SK-N-SH (cell line): ENCODE data around the gene KLHDC7B. TPM values are rescaled to one million over a fixed set of nuclear protein-coding genes. Genes with fewer than 3 reads are reported as not detected.

ENCODE experiments used
- CTCF ChIA-PET: fragments of 300-600, 350-600 bp; formaldehyde crosslinking; extraction: SDS; loops from one replicate; lab custom pipeline; 2021; lab: Yijun Ruan, JAX
- POLR2A ChIA-PET: fragments of 350-600 bp; sonication (Branson Sonifier 250); formaldehyde crosslinking; extraction: SDS; loops from one replicate; lab custom pipeline; 2020; ENCODE audit warnings: antibody characterized with exemption, inconsistent platforms; lab: Yijun Ruan, JAX
- DNase-seq: peaks from one replicate; pipeline ENCODE4 v3.0.0; 2012
- H2AFZ ChIP-seq: fragments of 200-600 bp; sonication (generic); 2 replicates; pipeline ENCODE4 v1.8.1; 2016; ENCODE audit warnings: antibody characterized with exemption, mild to moderate bottlenecking, low read depth
- H3F3A ChIP-seq: fragments of 200-600 bp; sonication (generic); replicated peaks from 2 replicates; pipeline ENCODE3; 2016; ENCODE audit warnings: antibody characterized with exemption, mild to moderate bottlenecking; ENCODE audit not compliant: insufficient read depth
- H3K27ac ChIP-seq, 2 experiments: fragments of 200-500 bp in 1 of 2; fragments of 200-600 bp in 1 of 2; sonication (Bioruptor generic) in 1 of 2; sonication (generic), shearing (Covaris generic) in 1 of 2; 2 replicates each; pipeline versions ENCODE4 v1.5.1 to v1.6.1; 2014 to 2016; ENCODE audit warnings: low read depth in 2 of 2, inconsistent platforms in 1 of 2, low read length in 1 of 2, mild to moderate bottlenecking in 1 of 2, mixed read lengths in 1 of 2
- H3K27me3 ChIP-seq: fragments of 200-600 bp; sonication (generic), shearing (Covaris generic); 2 replicates; pipeline ENCODE4 v1.6.1; 2016; ENCODE audit warnings: mixed run types; ENCODE audit not compliant: insufficient read depth
- H3K36me3 ChIP-seq, 2 experiments: fragments of 200-500 bp in 1 of 2; fragments of 200-600 bp in 1 of 2; sonication (Bioruptor generic) in 1 of 2; sonication (generic) in 1 of 2; replicated peaks in 1 of 2; 2 replicates each; pipeline versions ENCODE3 to v1.5.1; 2014 to 2016; ENCODE audit warnings: low read length in 1 of 2, mild to moderate bottlenecking in 1 of 2; ENCODE audit not compliant: insufficient read depth in 2 of 2, control insufficient read depth in 1 of 2
- H3K4me1 ChIP-seq, 2 experiments: fragments of 200-500 bp in 1 of 2; fragments of 200-600 bp in 1 of 2; sonication (Bioruptor generic) in 1 of 2; sonication (generic), shearing (Covaris generic) in 1 of 2; 2 replicates each; pipeline versions ENCODE4 v1.5.1 to v1.6.1; 2014 to 2016; ENCODE audit warnings: low read depth in 1 of 2, low read length in 1 of 2, mixed run types in 1 of 2; ENCODE audit not compliant: insufficient read depth in 2 of 2, control insufficient read depth in 1 of 2
- H3K4me2 ChIP-seq: fragments of 200-600 bp; sonication (generic), shearing (Covaris generic); 2 replicates; pipeline ENCODE4 v1.6.1; 2017; ENCODE audit warnings: mixed run types
- H3K4me3 ChIP-seq, 2 experiments: fragments of 200-500 bp in 1 of 2; fragments of 200-600 bp in 1 of 2; sonication (Bioruptor generic) in 1 of 2; sonication (generic), shearing (Covaris generic) in 1 of 2; 2 replicates each; pipeline versions ENCODE4 v1.5.1 to v1.8.1; 2014 to 2016; ENCODE audit warnings: low read depth in 2 of 2, inconsistent platforms in 1 of 2, low read length in 1 of 2, mild to moderate bottlenecking in 1 of 2, mixed read lengths in 1 of 2, moderate library complexity in 1 of 2
- H3K79me2 ChIP-seq: fragments of 200-600 bp; sonication (generic); 2 replicates; pipeline ENCODE4 v1.8.1; 2017; ENCODE audit warnings: mild to moderate bottlenecking; ENCODE audit not compliant: insufficient read depth
- H3K9ac ChIP-seq: fragments of 200-600 bp; sonication (generic); 2 replicates; pipeline ENCODE4 v1.6.1; 2017; ENCODE audit warnings: mixed run types
- H3K9me2 ChIP-seq: fragments of 200-600 bp; sonication (generic); 2 replicates; pipeline ENCODE4 v1.6.1; 2017; ENCODE audit warnings: mixed run types
- H3K9me3 ChIP-seq: fragments of 200-600 bp; sonication (generic); 2 replicates; pipeline ENCODE4 v1.6.1; 2017; ENCODE audit warnings: mixed run types, mild to moderate bottlenecking, moderate library complexity
- H4K20me1 ChIP-seq: fragments of 200-600 bp; sonication (generic); 2 replicates; pipeline ENCODE4 v1.6.1; 2017; ENCODE audit warnings: mild to moderate bottlenecking, mixed run types; ENCODE audit not compliant: insufficient read depth
- CHD2 ChIP-seq: fragments of 150-350 bp; IDR thresholded peaks from 2 replicates; pipeline ENCODE4 v1.6.1; 2018; ENCODE audit warnings: low read length; ENCODE audit not compliant: partially characterized antibody
- CTCF ChIP-seq: fragments of 200-600 bp; sonication (generic); IDR thresholded peaks from 2 replicates; pipeline ENCODE4 v1.6.1; 2017; ENCODE audit warnings: antibody characterized with exemption, mild to moderate bottlenecking, moderate library complexity
- FOSL2 ChIP-seq: IDR thresholded peaks from 2 replicates; pipeline ENCODE4 v1.4.0; 2012; ENCODE audit warnings: low read depth, mild to moderate bottlenecking, moderate library complexity, borderline replicate concordance
- GATA2 ChIP-seq: sonication (generic); formaldehyde crosslinking; IDR thresholded peaks from 2 replicates; pipeline ENCODE4 v1.5.0; 2020; ENCODE audit warnings: mild to moderate bottlenecking, missing genetic modification reagents
- IRF3 ChIP-seq: fragments of 150-350 bp; IDR thresholded peaks from 2 replicates; pipeline ENCODE4 v1.6.1; 2016; ENCODE audit warnings: mild to moderate bottlenecking, low read depth, low read length
- MXI1 ChIP-seq: IDR thresholded peaks from 2 replicates; pipeline ENCODE4 v1.6.1; 2012; ENCODE audit warnings: mild to moderate bottlenecking, low read depth, low read length, improper control_type of control experiment
- NRF1 ChIP-seq: IDR thresholded peaks from 2 replicates; pipeline ENCODE4 v1.6.1; 2012; ENCODE audit warnings: low read depth, mild to moderate bottlenecking, low read length
- PBX3 ChIP-seq: IDR thresholded peaks from 2 replicates; pipeline ENCODE4; 2012
- RAD21 ChIP-seq: IDR thresholded peaks from 2 replicates; pipeline ENCODE4 v1.6.1; 2012; ENCODE audit warnings: mild to moderate bottlenecking, low read length
- SIN3A ChIP-seq: IDR thresholded peaks from 2 replicates; pipeline ENCODE4 v1.6.1; 2012; ENCODE audit warnings: low read depth, mild to moderate bottlenecking, low read length, moderate library complexity, borderline replicate concordance
- SMC3 ChIP-seq: IDR thresholded peaks from 2 replicates; pipeline ENCODE4 v1.6.1; 2012; ENCODE audit warnings: low read depth, low read length, improper control_type of control experiment
- TAF1 ChIP-seq: IDR thresholded peaks from 2 replicates; pipeline ENCODE4 v1.6.1; 2012; ENCODE audit warnings: low read depth, mild to moderate bottlenecking, low read length, moderate library complexity, borderline replicate concordance
- TEAD4 ChIP-seq: IDR thresholded peaks from 2 replicates; pipeline ENCODE4 v1.4.0; 2012; ENCODE audit warnings: mild to moderate bottlenecking, borderline replicate concordance; ENCODE audit not compliant: insufficient read depth
- USF1 ChIP-seq: IDR thresholded peaks from 2 replicates; pipeline ENCODE4 v1.4.0; 2012; ENCODE audit warnings: low read depth, borderline replicate concordance
- USF2 ChIP-seq: fragments of 150-350 bp; IDR thresholded peaks from 2 replicates; pipeline ENCODE4 v1.6.1; 2017; ENCODE audit warnings: antibody characterized with exemption, low read length, low read depth, borderline replicate concordance
- YY1 ChIP-seq: IDR thresholded peaks from 2 replicates; pipeline ENCODE4 v1.4.0; 2012; ENCODE audit warnings: low read depth, mild to moderate bottlenecking
- WGBS: methylation state at CpG from one replicate; pipeline ENCODE4 v1.1.6; 2017; ENCODE audit warnings: low lambda C conversion rate; 5-methylcytosine and 5-hydroxymethylcytosine counted together
- polyA plus RNA-seq, 3 experiments: library from polyadenylated mRNA; depleted of rRNA; stranded (reverse); fragments of >200 nt; gene quantifications; 2 replicates each; pipeline ENCODE4 v1.2.3, GENCODE V29; 2012

KLHDC7B gene
- polyA plus RNA-seq, 1 of the 3 experiments (the other 2 are of a cell fraction): 0.07 TPM

GRCh38 chr22:50573491-50574382 lies 28.0 kb downstream of the KLHDC7B start (continued):
- no peak for TF ChIP-seq CTCF
- TF ChIP-seq YY1: no peak
- TF ChIP-seq SIN3A: no peak

- H2AFZ ChIP-seq: no peak overlapping the region
- no peaks in the 10 kb centered on the region for H3F3A ChIP-seq
- H3K27me3 ChIP-seq: no peaks in the 10 kb centered on the region
- H3K27ac ChIP-seq: no peak overlapping the region
- no peaks in the 10 kb centered on the region for H3K9me2 ChIP-seq
- WGBS: 97% methylated on average over 6 of the region's 11 CpGs
- no peak overlapping the region for H3K4me2 ChIP-seq
- TF ChIP-seq RAD21 (no peak), GATA2 (no peak)
- TF ChIP-seq, all 33 proteins: peak for 0
- no peaks in the 10 kb centered on the region for H3K9me3 ChIP-seq
- no peaks in the 10 kb centered on the region for H3K79me2 ChIP-seq
- ChIA-PET CTCF (interaction anchor here (2.8 to 9.0 kb wide), 2 partner anchors 10 to 47 kb away, joined by 16 to 73 read pairs; partner anchors contain the start of gene SYCE3), POLR2A (no interaction called here)
- peaks cover 0 to 73% of the 10 kb centered on the region in 2 experiments for H3K36me3 ChIP-seq
- no peak overlapping the region for H3K4me3 ChIP-seq
- no peaks in the 10 kb centered on the region for H3K4me1 ChIP-seq
- no peak overlapping the region for H3K9ac ChIP-seq
- no peak for DNase-seq
- H4K20me1 ChIP-seq: no peaks in the 10 kb centered on the region
These were observed 28.7 kb downstream of the KLHDC7B start for GRCh38 chr22:50574383-50574755.

- ChIA-PET CTCF (interaction anchor here (1.1 to 9.0 kb wide), 4 partner anchors 11 to 50 kb away, joined by 3 to 73 read pairs (median 10); partner anchors contain the start of genes SCO2 and SYCE3), POLR2A (interaction anchor here (1.2 kb wide), 1 partner anchor 11 kb away, joined by 7 read pairs; no protein-coding TSS in a partner anchor)
- Histone ChIP-seq H3K79me2 (no peaks in the 10 kb centered on the region), H4K20me1 (no peaks in the 10 kb centered on the region), H3K27me3 (no peaks in the 10 kb centered on the region), H3K4me2 (no peak overlapping the region), H3K36me3 (peaks cover 0 to 71% of the 10 kb centered on the region in 2 experiments), H3F3A (no peaks in the 10 kb centered on the region), H3K9me2 (no peaks in the 10 kb centered on the region), H3K27ac (no peak overlapping the region), H3K9ac (no peak overlapping the region), H3K4me3 (no peak overlapping the region), H2AFZ (no peak overlapping the region), H3K4me1 (no peaks in the 10 kb centered on the region), H3K9me3 (no peaks in the 10 kb centered on the region)
- DNase-seq: no peak
- WGBS: 93% methylated on average over 8 of the region's 8 CpGs
- TF ChIP-seq GATA2 (no peak), PBX3 (no peak), MXI1 (no peak), USF1 (no peak), TEAD4 (no peak), TAF1 (no peak), SMC3 (no peak), CHD2 (no peak), FOSL2 (no peak), IRF3 (no peak), USF2 (no peak), NRF1 (no peak)
These were observed 29.8 kb downstream of the KLHDC7B start for GRCh38 chr22:50575426-50575941.
